HS-27A (cell line): ENCODE results near the gene SPACA9.

Experiments
- DNase-seq: peaks from one replicate; pipeline ENCODE4 v3.0.0-alpha.2; 2012; ENCODE audit warnings: low read depth, missing footprints

The SPACA9 gene

DNA sequence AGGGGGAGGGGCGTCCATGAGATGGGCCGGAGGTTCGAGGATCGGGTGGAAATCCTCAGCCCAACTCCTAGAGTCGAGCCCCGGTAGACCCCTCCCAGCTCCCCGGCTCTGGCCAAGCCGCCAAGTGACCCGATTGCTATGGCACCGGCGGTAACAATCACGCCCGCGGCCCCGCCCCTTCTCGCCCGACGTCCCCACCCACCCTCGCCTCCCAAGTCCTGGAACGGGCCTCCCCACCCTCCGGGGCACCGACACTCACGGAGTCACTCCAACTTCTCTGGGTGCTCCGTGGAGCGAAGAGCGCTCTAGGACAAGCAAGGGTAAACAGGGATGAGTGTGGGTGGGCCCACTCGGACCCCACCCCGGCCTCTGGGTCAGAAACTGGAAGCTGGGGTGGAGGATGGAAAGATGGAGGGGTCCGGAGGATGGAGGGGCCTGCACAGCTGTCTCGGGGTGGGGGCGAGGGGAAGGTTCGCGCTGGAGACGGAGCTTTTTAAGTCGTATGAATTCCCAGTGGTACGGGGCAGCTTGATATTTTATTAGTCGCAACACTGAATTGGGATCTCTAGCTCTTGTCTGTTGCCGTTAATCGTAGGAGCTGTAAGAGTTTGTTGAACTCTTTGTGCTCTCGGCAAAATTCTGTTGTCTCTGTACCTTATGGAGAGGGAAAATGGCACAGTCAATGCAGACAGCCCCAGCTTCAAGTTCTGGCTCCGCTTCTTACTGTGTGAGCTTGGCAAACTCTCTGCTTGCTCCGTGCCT lies at the start of gene SPACA9:
Gene SPACA9, plus strand, starts transcription at position 204 of the 762 bp plus-strand sequence. CDS start 5,050 bp downstream, outside the sequence.
- no peak for DNase-seq

DNA sequence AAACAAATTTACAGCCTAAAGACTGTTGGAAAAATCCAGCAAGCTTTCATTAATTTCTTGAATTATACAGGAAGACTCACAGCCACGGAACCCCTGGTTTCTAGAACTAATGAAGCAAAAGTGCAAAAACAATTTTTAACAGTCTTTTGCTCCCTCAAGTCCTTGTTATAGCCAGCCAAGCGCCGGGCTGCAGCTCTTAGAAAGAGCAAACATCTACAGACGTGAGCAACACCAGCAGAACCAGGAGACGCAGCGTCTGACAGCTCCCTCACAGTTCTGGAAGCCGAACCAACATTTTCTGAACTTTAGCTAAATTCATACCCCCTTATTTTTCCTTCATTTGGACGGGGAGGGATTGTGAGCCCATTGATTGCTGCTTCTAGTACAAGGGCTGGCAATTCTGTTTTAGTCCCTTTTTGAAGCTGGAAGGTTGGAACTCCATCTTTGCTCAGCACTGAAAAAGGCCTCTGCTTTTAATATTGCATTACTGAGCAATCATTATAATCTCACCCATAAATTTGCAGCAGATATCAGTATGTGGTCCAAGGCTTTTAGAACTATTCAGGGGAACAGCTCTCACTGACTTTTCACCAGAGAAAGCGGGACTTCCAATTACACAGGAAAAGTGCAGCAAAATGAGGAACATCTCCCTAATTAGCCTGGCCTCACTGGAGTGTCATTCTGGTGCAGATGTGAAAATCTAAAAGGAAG lies 46.4 kb upstream of the SPACA9 start:
- DNase-seq: no peak

- DNase-seq: no peak
Observed at GRCh38 chr9:132833550-132834121, 45.1 kb upstream of the SPACA9 start.

GRCh38 chr9:132834343-132834742 lies 44.4 kb upstream of the SPACA9 start:
- DNase-seq: no peak

- DNase-seq: no peak
Observed at GRCh38 chr9:132837501-132838286, 41.0 kb upstream of the SPACA9 start.

GRCh38 chr9:132838291-132838690 lies 40.4 kb upstream of the SPACA9 start:
- no peak for DNase-seq

GRCh38 chr9:132840980-132841379 lies 37.7 kb upstream of the SPACA9 start:
- no peak for DNase-seq

GRCh38 chr9:132842124-132843044 lies 36.3 kb upstream of the SPACA9 start:
- DNase-seq: no peak

DNA sequence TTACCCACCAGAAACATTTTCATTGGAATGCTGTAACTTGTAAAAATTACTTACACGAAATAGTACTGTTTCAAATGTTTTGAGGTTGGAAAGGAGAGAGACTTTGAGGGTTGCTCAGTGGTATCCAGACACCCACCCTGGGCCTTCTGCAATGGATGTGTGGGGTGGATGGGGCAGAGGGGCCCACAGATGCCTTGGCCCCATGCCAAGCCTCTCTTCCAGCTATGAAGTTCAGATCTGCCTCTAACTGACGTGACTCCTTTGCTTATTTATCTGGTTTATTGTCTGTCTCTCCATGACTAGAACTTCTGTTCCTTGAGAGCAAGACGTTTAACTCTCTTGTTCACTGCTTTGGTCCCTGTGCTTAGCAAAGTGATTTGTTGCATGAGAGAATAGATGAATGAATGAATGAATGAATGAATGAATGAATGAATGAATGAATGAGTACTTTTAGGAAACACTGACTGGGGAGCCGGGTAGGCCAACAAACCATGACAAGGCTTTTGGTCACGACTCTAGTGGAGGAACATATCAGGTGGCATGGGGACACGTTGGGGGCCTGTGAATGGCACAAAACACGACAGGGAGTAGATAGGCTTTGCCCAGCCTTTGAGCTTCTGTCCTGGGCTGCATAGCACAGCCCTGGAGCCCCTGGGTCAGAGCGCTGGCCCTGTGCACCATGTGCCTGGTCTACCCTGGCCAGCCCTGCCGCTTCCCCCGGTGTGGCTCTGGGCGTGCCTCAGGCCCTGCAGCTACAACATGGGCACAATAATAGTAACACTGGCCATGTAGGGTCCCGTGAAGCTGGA lies 32.4 kb upstream of the SPACA9 start:
- DNase-seq: no peak

- DNase-seq: no peak
Observed at GRCh38 chr9:132846918-132847515, 31.7 kb upstream of the SPACA9 start.

- DNase-seq: no peak
Observed at GRCh38 chr9:132849185-132849706, 29.5 kb upstream of the SPACA9 start.

DNA sequence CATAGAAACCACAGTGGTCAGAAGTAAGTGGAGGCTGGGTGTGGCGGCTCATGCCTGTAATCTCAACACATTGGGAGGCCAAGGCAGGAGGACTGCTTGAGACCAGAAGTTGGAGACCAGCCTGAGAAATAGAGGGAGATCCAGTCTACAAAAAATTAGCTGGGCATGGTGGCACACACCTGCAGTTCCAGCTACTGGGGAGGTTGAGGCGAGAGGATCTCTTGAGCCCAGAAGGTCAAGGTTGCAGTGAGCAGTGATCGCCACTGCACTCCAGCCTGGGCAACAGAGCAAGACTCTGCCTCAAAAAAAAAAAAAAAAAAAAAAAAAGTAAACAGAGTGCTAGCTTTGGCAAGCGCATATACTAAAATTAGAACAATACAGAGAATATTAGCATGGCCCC lies 25.2 kb upstream of the SPACA9 start:
- DNase-seq: no peak

GRCh38 chr9:132854832-132855231 lies 23.9 kb upstream of the SPACA9 start:
- no peak for DNase-seq

- DNase-seq: no peak
Observed at GRCh38 chr9:132855904-132856303, 22.8 kb upstream of the SPACA9 start.

DNA sequence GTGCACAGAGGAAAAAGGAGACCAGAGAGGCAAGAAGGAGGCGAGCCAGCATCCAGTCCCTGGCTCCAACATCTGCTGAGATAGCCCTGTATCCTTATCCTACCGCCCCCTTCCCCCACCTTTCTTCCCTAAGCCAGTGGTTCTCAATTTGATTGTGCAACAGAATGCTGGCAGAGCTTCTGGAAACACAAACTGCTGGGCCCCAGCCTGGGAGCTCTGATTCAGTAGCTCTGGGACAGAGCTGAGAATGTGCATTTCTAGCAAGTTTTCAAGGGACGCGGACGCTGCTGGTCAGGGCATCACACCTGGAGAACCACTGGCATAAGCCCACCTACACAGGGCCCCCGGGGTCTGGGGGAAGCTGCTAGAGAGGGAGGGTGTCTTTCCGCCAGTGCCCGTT lies 21.7 kb upstream of the SPACA9 start:
- no peak for DNase-seq

DNA sequence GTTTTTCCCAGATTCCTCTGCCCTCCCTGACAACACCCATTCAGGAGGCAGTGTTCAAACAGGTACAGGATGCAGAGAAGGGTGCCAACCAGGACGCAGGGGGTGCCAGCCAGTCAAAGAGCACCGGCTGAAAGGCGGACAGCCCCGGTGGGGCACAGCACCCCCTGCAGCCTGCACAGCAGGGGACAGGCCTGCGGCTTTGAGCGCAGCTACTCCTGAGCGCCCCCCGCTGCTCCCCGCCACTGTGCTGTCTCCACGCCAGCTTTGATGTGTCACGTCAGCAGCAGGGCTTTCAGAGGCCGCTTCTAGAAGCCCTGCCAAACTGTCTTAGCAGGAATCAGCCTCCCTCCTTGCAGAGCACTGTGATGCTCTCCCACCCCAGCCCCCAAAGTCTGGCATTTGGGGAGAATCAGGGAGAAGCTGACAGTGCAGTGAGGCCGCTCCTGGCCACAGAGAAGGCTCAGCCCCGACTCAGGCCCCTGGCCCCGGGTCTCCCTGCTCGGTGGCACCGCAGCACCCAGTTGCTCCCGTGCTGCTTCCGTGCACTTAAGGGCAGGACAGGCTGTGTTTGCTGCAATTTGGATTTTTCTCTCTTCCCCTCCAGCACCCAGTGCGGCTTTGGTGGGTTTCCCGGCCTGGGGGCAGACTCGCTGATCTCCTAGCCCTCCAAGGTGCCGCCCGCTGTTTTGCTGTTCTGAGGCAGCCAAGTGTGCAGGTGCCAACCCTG lies 20.9 kb upstream of the SPACA9 start:
- no peak for DNase-seq

GRCh38 chr9:132858751-132859150 lies 19.9 kb upstream of the SPACA9 start:
- no peak for DNase-seq

GRCh38 chr9:132861666-132862065 lies 17.0 kb upstream of the SPACA9 start:
- DNase-seq: no peak

GRCh38 chr9:132862533-132862932 lies 16.2 kb upstream of the SPACA9 start:
- DNase-seq: no peak
